ENCODE data around the gene PPM1A. TPM values are rescaled to one million over a fixed set of nuclear protein-coding genes. Genes with fewer than 3 reads are reported as not detected.

Gene PPM1A
- total RNA-seq: 10 to 100 TPM; 39.1 to 44.4 TPM

DNA sequence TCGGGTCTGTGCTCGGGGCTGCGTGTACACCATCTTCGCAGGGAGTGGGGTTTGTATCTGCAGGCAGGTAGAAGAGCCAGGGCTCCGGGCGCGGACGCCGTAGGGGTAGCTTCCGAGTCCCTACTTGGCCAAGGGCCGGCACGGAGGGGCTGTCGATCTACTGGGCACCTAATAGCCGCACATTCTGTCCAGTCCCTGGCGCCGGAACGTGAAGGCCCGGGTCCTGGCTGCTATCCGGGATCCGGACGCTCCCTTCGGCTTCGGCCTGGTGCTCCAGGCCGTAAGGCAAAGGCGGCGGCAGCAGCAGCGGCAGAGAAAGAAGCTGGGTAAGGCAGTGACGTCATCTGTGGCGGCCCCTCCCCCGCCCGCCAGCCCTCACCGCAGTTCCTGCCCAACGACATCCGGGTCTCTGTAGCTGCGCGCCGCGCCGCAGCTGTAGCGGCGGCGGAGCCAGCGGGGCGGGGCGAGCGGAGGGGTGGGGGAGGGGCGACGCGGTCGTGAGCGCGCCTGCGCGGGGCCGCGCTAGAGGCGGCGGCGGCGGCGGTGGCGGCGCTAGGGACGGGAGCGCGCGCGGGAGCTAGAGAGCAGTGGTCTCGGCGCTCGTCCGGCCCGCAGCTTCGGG lies at the start of gene PPM1A:
Gene PPM1A, plus strand, starts transcription at position 525 of the 622 bp plus-strand sequence. CDS start 33,483 bp downstream, outside the sequence.
- Mint-ChIP-seq H3K27me3 (no peaks in the 10 kb centered on the region), H3K4me3 (peak within 1 kb of the TSS; percentile 99), H3K9me3 (no peaks in the 10 kb centered on the region), H3K36me3 (ENCODE audit: low read depth) (peaks cover 21% of the 10 kb centered on the region), H3K4me1 (peaks cover 29% of the 10 kb centered on the region), H3K27ac (peak within 1 kb of the TSS; percentile 100)
- ATAC-seq (replicated peaks): peak; percentile 81

DNA sequence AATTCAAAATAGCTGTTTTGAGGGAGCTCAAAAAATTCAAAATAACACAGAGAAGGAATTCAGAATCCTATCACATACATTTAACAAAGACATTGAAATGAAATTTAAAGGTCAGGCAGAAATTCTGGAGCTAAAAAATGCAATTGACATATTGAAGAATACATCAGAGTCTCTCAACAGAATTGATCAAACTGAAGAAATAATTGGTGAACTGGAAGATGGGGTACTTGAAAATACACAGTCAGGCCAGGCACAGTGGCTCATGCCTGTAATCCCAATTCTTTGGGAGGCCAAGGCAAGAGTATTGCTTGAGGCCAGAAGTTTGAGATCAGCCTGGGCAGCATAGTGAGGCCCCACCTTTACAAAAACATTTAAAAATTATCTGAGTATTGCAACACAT lies 49.7 kb upstream of the PPM1A start:
- H3K4me3 Mint-ChIP-seq: no peak overlapping the region
- H3K9me3 Mint-ChIP-seq: peaks cover 4% of the 10 kb centered on the region
- peaks cover 17% of the 10 kb centered on the region for H3K27me3 Mint-ChIP-seq
- no peaks in the 10 kb centered on the region for H3K36me3 Mint-ChIP-seq (ENCODE audit: low read depth)
- no peak overlapping the region for H3K27ac Mint-ChIP-seq
- H3K4me1 Mint-ChIP-seq: no peaks in the 10 kb centered on the region
- no peak for ATAC-seq (replicated peaks)

- Mint-ChIP-seq H3K27ac (peak overlapping the region; percentile 64), H3K36me3 (ENCODE audit: low read depth) (no peaks in the 10 kb centered on the region), H3K4me3 (peak overlapping the region; percentile 4), H3K27me3 (peaks cover 33% of the 10 kb centered on the region), H3K4me1 (peaks cover 22% of the 10 kb centered on the region), H3K9me3 (peaks cover 4% of the 10 kb centered on the region)
- ATAC-seq (replicated peaks): no peak
These were observed 44.7 kb upstream of the PPM1A start for GRCh38 chr14:60204104-60204842.

DNA sequence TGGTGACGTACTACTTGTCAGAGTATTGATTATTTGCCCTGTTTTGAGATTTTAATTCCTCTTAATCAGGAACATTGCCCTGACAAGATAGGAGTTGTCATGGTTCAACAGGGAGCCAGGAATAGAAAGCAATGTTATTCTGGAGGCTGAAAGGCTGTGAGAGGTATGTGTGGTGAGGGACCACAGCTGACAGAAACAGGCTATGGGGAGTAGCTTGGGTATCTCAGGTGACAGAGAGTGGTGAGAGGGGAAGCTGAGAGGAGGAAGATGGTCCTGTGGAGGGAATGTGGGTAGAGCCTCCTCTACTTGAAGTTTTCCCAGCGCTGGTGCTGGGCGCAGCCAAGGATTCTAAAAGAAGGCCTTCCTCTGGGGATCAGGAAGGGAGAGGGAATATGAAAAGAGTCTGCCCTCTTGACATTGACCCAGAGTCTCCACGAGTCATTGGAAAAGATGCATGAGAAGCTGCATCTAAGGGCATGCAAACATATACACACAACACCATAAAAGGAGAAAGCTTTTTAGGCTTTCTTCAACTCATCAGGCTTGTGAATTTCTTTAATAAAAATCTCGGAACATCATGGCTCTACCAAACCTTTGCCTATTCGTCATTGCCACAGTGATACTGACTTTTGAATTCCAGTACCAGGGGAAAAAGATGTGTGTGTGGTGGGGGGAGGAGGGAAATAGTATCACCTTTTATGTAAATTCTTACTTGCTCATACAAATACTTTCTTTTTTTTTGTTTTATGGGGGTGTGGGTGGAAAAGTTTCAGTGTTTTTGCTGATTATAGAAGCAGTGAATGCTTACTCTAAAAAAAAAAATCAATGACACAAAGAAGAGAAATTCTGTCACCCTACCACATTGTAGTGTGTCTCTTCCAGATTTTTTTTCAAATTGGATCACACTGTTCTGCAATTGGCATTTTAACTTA lies 43.9 kb upstream of the PPM1A start:
- Mint-ChIP-seq H3K4me3 (peak overlapping the region; percentile 4), H3K27ac (peak overlapping the region; percentile 64)
- peak; percentile 63 for ATAC-seq (replicated peaks)

DNA sequence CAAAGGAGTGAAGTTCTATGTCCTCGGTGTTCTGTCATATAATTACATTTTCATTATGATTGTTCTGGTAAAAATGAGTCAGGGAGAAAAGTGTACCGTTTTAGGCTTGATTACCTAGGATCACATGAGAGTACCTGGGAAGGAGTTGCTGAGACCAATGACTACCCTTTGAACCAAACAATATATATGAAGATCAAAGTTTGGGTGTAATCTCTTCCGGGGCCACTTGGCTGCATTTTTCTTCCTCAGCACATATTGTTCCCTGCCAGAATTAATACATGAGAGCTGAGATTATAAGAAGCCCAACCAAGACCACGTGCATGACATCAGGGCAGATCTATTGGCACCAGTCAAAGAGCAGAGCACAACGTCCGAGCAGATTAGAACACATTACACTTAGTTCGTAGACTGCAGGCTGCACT lies 42.8 kb upstream of the PPM1A start:
- peak overlapping the region; percentile 64 for H3K27ac Mint-ChIP-seq
- ATAC-seq (replicated peaks): peak; percentile 55
- peaks cover 2% of the 10 kb centered on the region for H3K9me3 Mint-ChIP-seq

More for the DNA sequence above, 43.9 kb upstream of the PPM1A start:
- Mint-ChIP-seq H3K9me3 (peaks cover 4% of the 10 kb centered on the region), H3K36me3 (ENCODE audit: low read depth) (no peaks in the 10 kb centered on the region), H3K4me1 (peaks cover 22% of the 10 kb centered on the region), H3K27me3 (peaks cover 32% of the 10 kb centered on the region)

DNA sequence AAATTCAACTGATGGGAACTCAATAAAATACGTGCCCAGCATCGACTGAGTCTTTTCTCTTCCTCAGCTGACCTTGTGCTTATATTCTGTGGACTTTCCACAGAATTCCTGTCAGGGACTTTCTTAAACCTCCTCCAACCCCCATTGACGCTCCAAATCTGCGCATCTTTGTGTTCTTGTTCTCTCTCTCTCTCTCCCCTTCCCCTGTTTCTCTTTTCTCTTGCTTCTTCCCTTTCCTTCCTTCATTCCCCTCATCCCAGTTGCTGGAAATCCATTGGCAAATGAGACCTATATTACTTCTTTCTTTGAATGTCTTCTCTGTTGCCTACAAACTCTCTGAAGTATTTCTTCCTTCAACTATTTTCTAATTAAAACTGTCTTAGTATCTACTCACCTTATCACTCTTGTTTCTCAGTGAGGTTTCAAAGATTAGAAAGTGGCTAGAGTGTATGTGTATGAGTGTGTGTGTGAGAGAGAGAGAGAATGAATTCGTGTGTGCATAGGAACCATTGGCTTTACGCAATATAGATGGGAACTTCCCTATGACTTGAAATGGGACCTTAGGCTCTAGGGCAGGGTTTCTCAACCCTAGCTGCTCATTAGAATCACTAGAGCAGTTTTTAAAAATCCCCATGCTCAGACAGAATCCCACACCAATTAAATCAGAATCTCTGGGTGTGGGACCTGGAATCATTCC lies 42.0 kb upstream of the PPM1A start:
- H3K27me3 Mint-ChIP-seq: peaks cover 25% of the 10 kb centered on the region
- H3K9me3 Mint-ChIP-seq: no peaks in the 10 kb centered on the region
- ATAC-seq (replicated peaks): peak; percentile 73
- peak overlapping the region; percentile 2 for H3K27ac Mint-ChIP-seq
- peaks cover 22% of the 10 kb centered on the region for H3K4me1 Mint-ChIP-seq
- H3K4me3 Mint-ChIP-seq: peak overlapping the region; percentile 14
- no peaks in the 10 kb centered on the region for H3K36me3 Mint-ChIP-seq (ENCODE audit: low read depth)

More for the DNA sequence above, 42.8 kb upstream of the PPM1A start:
- Mint-ChIP-seq H3K27me3 (peaks cover 30% of the 10 kb centered on the region), H3K4me1 (peaks cover 22% of the 10 kb centered on the region), H3K36me3 (ENCODE audit: low read depth) (no peaks in the 10 kb centered on the region), H3K4me3 (peak overlapping the region; percentile 4)

- Mint-ChIP-seq H3K27ac (no peak overlapping the region), H3K4me1 (peaks cover 12% of the 10 kb centered on the region), H3K36me3 (ENCODE audit: low read depth) (no peaks in the 10 kb centered on the region), H3K4me3 (no peak overlapping the region), H3K27me3 (peaks cover 18% of the 10 kb centered on the region), H3K9me3 (no peaks in the 10 kb centered on the region)
- ATAC-seq (replicated peaks): no peak
These were observed 38.3 kb upstream of the PPM1A start for GRCh38 chr14:60210703-60211102.

DNA sequence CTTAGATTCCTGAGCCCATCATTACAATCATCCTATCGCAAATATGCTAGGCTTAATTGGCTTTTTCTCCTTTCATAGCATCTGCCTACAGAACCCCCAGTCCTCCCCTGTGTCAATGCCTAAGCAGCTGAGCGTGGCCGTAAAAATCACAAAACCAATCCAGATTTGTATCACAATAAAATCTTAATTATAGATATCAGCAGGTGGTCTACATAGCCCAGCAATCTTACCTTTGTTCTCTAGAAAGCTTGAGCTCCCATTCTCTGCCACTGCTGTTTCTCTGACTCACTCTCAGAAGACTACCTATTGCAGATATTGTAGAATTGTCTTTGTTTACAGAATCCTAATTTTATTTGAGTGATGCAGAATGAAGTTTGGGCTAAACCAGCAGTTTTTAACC lies 37.9 kb upstream of the PPM1A start:
- H3K4me3 Mint-ChIP-seq: no peak overlapping the region
- no peaks in the 10 kb centered on the region for H3K9me3 Mint-ChIP-seq
- H3K27me3 Mint-ChIP-seq: peaks cover 18% of the 10 kb centered on the region
- H3K36me3 Mint-ChIP-seq (ENCODE audit: low read depth): no peaks in the 10 kb centered on the region
- peaks cover 9% of the 10 kb centered on the region for H3K4me1 Mint-ChIP-seq
- ATAC-seq (replicated peaks): no peak
- no peak overlapping the region for H3K27ac Mint-ChIP-seq

- ATAC-seq (replicated peaks): peak; percentile 39
- H3K4me3 Mint-ChIP-seq: no peak overlapping the region
- no peaks in the 10 kb centered on the region for H3K9me3 Mint-ChIP-seq
- H3K4me1 Mint-ChIP-seq: no peaks in the 10 kb centered on the region
- H3K36me3 Mint-ChIP-seq (ENCODE audit: low read depth): no peaks in the 10 kb centered on the region
- H3K27ac Mint-ChIP-seq: no peak overlapping the region
- peaks cover 11% of the 10 kb centered on the region for H3K27me3 Mint-ChIP-seq
These were observed 36.3 kb upstream of the PPM1A start for GRCh38 chr14:60212503-60213371.

DNA sequence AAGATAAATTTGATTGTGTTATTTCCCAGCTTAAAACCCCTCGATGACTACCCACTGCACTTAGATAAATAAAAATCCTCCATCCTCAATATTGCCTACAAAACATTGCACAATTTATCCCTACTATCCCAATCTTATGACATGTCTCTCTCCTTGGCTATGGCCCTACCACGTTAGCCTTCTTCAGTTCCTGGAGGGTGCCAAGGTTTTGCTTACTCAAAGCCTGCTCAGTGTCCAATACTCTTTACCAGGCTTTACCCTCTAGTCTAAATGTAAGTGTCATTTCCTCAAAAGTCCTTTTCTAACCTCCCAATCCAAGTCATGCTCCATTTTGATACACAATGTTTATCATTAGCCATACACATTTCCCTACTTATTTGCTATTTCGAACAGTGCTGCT lies 35.0 kb upstream of the PPM1A start:
- H3K27me3 Mint-ChIP-seq: peaks cover 7% of the 10 kb centered on the region
- H3K27ac Mint-ChIP-seq: no peak overlapping the region
- no peaks in the 10 kb centered on the region for H3K9me3 Mint-ChIP-seq
- H3K36me3 Mint-ChIP-seq (ENCODE audit: low read depth): no peaks in the 10 kb centered on the region
- H3K4me3 Mint-ChIP-seq: no peak overlapping the region
- ATAC-seq (replicated peaks): no peak
- no peaks in the 10 kb centered on the region for H3K4me1 Mint-ChIP-seq

GRCh38 chr14:60214415-60215126 lies 34.5 kb upstream of the PPM1A start:
- ATAC-seq (replicated peaks): no peak
- Mint-ChIP-seq H3K36me3 (ENCODE audit: low read depth) (no peaks in the 10 kb centered on the region), H3K9me3 (no peaks in the 10 kb centered on the region), H3K4me1 (no peaks in the 10 kb centered on the region), H3K27me3 (peaks cover 2% of the 10 kb centered on the region), H3K4me3 (no peak overlapping the region), H3K27ac (no peak overlapping the region)

DNA sequence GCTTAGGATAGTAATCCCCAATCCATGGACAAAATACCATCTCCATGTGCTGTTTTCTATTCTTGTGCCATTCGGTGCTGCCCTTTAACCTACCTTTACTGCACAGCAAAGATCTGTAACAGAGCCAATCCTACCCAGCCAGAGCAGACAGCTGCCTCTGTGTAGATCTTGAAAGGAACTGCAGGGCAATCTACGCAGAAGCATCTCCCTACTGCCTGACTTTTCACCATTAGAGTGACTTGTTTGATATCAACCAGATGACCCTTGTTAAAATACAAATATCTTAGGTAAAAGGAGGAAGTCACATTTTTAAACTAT lies 33.9 kb upstream of the PPM1A start:
- Mint-ChIP-seq H3K27ac (no peak overlapping the region), H3K27me3 (no peaks in the 10 kb centered on the region), H3K9me3 (no peaks in the 10 kb centered on the region), H3K4me3 (no peak overlapping the region), H3K36me3 (ENCODE audit: low read depth) (no peaks in the 10 kb centered on the region), H3K4me1 (no peaks in the 10 kb centered on the region)
- ATAC-seq (replicated peaks): no peak
